SK-N-MC (cell line): ENCODE data around the gene ZDHHC5.
A peak's percentile ranks its signal among the peaks of the same experiment; 100 is the strongest.

ENCODE experiments used
- DNase-seq: peaks from one replicate; pipeline ENCODE4 v3.0.0-alpha.2; 2011; ENCODE audit warnings: low read depth, low spot score
- H3K27ac ChIP-seq: fragments of 200-600 bp; sonication (generic); 2 replicates; pipeline ENCODE4 v1.5.1; 2016; ENCODE audit warnings: mixed run types
- H3K36me3 ChIP-seq: fragments of 200-600 bp; sonication (generic); 2 replicates; pipeline ENCODE4 v1.6.1; 2017; ENCODE audit warnings: antibody characterized with exemption, low read length, mixed read lengths; ENCODE audit not compliant: insufficient read depth
- H3K4me3 ChIP-seq: fragments of 200-600 bp; sonication (generic); 2 replicates; pipeline ENCODE4 v1.5.1; 2016
- H3K9ac ChIP-seq: fragments of 200-600 bp; sonication (generic); 2 replicates; pipeline ENCODE4 v1.8.0; 2017; ENCODE audit warnings: mixed run types, mixed read lengths; ENCODE audit not compliant: insufficient read length
- H3K9me3 ChIP-seq: fragments of 200-600 bp; sonication (generic); 2 replicates; pipeline ENCODE4 v1.6.1; 2017; ENCODE audit warnings: low read depth, mild to moderate bottlenecking, antibody characterized with exemption, low read length, moderate library complexity, mixed read lengths
- EZH2 ChIP-seq: fragments of 200-600 bp; sonication (generic); IDR thresholded peaks from one replicate; pipeline ENCODE4 v1.6.1; 2017; ENCODE audit warnings: antibody characterized with exemption
- FOXP2 ChIP-seq: optimal IDR thresholded peaks from 2 replicates; pipeline ENCODE3; 2011; ENCODE audit warnings: mild to moderate bottlenecking, moderate library complexity; ENCODE audit not compliant: insufficient read depth; ENCODE audit errors: extremely low read length, control extremely low read depth
- POLR2AphosphoS5 ChIP-seq: IDR thresholded peaks from 2 replicates; pipeline ENCODE4 v1.6.1; 2012; ENCODE audit warnings: mild to moderate bottlenecking, low read depth, low read length, borderline replicate concordance

ZDHHC5 gene

GRCh38 chr11:57641011-57641807, 26.7 kb upstream of the ZDHHC5 start:
- TF ChIP-seq POLR2AphosphoS5 (no peak; the same call in none of the 2 replicates), EZH2 (no peak)

DNA sequence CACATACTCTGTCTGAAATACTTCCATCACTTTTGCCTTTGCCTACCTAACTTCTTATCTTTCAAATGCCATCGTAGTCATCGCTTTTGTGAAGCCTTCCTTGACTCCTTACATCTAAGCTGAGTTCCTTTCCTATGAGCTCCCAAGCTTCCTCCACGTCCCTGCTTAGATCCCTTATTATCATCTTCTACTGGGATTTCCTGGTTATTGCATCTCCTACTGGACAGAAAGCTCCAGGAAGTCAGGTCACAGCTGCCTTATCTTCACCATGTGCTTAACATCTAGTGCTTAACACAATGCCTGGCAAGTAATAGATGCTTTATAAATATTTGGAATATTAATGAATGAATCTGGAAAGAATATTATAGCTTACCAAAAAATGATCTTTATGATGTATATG, 24.1 kb upstream of the ZDHHC5 start:
- Histone ChIP-seq H3K4me3 (no peak overlapping the region), H3K9me3 (no peaks in the 10 kb centered on the region), H3K27ac (peak overlapping the region; percentile 58), H3K36me3 (0 out of 2 replicates have a peak, but pooled peaks cover 3% of the 10 kb centered on the region), H3K9ac (no peak overlapping the region)
- no peak for DNase-seq
- TF ChIP-seq POLR2AphosphoS5 (0 out of 2 replicates have a peak, but pooled peaks have one; percentile 10), FOXP2 (no peak), EZH2 (no peak)

More at GRCh38 chr11:57641011-57641807, 26.7 kb upstream of the ZDHHC5 start:
- Histone ChIP-seq H3K9me3 (no peaks in the 10 kb centered on the region), H3K36me3 (0 out of 2 replicates have a peak, but pooled peaks cover 3% of the 10 kb centered on the region), H3K4me3 (no peak overlapping the region), H3K9ac (no peak overlapping the region), H3K27ac (peak overlapping the region; percentile 92)
- peak; percentile 59 for DNase-seq

- H3K9ac ChIP-seq: no peak overlapping the region
- peak; percentile 78 for TF ChIP-seq POLR2AphosphoS5
- no peak for TF ChIP-seq FOXP2
- peak; percentile 66 for DNase-seq
- peak overlapping the region; percentile 20; the same call in 1 of the 2 replicates for H3K4me3 ChIP-seq
- peak overlapping the region; percentile 63 for H3K27ac ChIP-seq
- no peaks in the 10 kb centered on the region for H3K9me3 ChIP-seq
- 0 out of 2 replicates have a peak, but pooled peaks cover 3% of the 10 kb centered on the region for H3K36me3 ChIP-seq
Measured at GRCh38 chr11:57644748-57645688, 22.9 kb upstream of the ZDHHC5 start.

GRCh38 chr11:57645689-57646085, 22.2 kb upstream of the ZDHHC5 start:
- no peak overlapping the region for H3K9ac ChIP-seq
- no peaks in the 10 kb centered on the region for H3K9me3 ChIP-seq
- H3K36me3 ChIP-seq: no peaks in the 10 kb centered on the region
- TF ChIP-seq EZH2 (no peak), POLR2AphosphoS5 (peak; percentile 49), FOXP2 (no peak)
- H3K4me3 ChIP-seq: peak overlapping the region; percentile 20; the same call in 1 of the 2 replicates
- no peak for DNase-seq
- no peak overlapping the region for H3K27ac ChIP-seq

DNA sequence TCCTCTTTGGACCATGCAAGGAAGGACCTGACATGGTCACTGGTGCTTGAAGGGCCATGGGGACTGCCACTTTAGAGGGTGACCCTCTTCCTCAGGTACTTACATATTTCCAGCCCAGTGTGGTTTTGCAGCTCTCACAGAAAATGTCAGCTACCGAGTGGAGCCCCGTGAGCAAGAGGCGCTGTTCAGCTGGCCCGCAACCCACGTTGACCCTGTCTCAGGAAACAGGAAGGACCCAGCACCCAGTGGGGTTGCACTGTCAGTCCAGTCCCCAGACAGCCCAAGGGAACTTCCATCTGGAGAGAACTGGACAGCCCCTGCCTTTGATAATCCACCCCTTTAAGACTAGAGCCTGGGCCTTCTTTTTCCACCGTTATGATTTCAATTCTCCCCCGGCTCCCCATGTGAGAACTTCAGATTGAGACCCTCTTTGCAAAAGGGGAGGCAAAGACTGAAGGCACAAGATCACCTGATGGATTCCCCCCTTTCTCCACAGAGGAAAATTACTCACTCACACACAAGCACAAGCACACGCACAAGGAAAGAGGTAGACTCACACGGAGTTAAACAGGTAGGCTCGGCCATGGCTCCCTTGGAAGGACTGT, 21.6 kb upstream of the ZDHHC5 start:
- Histone ChIP-seq H3K9ac (no peak overlapping the region), H3K9me3 (no peaks in the 10 kb centered on the region), H3K4me3 (no peak overlapping the region), H3K36me3 (no peaks in the 10 kb centered on the region), H3K27ac (no peak overlapping the region)
- TF ChIP-seq FOXP2: no peak
- TF ChIP-seq POLR2AphosphoS5: no peak
- no peak for TF ChIP-seq EZH2
- DNase-seq: no peak

DNA sequence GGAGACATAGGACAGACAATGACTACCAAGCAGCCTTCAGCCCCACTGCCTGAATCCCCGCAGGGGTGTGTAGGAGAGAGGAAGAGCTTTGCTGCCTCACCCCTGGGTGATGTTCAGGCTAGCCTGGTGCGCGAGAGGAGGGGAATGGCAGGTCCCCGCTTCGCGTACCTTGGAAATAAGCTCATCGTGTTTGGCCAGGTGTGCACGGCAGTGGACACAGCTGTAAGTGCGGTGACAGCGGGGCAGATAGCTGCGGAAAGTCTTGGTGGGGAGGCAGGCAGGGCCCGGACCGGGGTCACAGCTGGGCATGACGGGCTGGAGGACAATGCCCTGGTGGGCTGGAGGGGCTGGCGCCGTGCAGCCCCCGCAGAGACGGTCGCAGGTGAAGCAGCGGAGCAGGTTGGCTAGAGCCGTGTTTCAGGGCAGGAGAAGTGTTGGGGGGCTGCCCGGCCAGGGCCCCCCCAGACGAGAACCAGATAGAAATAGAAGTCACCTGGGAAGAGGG, 21.1 kb upstream of the ZDHHC5 start:
- TF ChIP-seq EZH2 (no peak), POLR2AphosphoS5 (peak; percentile 50; the same call in 1 of the 2 replicates), FOXP2 (no peak)
- H3K36me3 ChIP-seq: no peaks in the 10 kb centered on the region
- H3K9ac ChIP-seq: no peak overlapping the region
- H3K27ac ChIP-seq: no peak overlapping the region
- H3K4me3 ChIP-seq: peak overlapping the region; percentile 31; the same call in 1 of the 2 replicates
- no peaks in the 10 kb centered on the region for H3K9me3 ChIP-seq
- no peak for DNase-seq

DNA sequence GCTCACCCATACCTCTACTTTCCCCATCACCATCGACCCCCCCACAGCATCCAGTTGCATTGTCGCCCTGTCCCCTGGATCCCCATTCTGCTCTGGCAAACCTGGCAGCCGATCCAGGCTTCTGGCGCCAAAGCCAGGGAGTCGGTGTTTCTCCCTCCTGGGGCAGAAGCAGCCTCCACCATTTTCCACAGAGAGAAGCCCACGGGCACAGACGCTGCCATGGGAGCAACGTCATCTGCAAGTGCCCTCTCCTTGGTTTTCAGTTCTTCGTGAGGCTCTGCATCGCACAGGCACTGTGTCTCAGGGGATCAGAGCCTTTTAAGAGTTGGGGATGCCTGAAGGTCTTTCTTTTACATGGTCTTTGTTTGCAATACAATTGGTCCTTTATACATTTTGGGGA, 20.5 kb upstream of the ZDHHC5 start:
- H3K9ac ChIP-seq: no peak overlapping the region
- H3K36me3 ChIP-seq: no peaks in the 10 kb centered on the region
- no peaks in the 10 kb centered on the region for H3K9me3 ChIP-seq
- H3K4me3 ChIP-seq: peak overlapping the region; percentile 31
- TF ChIP-seq FOXP2 (no peak), EZH2 (no peak), POLR2AphosphoS5 (no peak; the same call in 1 of the 2 replicates)
- DNase-seq: no peak
- H3K27ac ChIP-seq: no peak overlapping the region

- no peak overlapping the region for H3K9ac ChIP-seq
Measured at GRCh38 chr11:57647960-57648800, 19.7 kb upstream of the ZDHHC5 start.

More at GRCh38 chr11:57647960-57648800, 19.7 kb upstream of the ZDHHC5 start:
- H3K4me3 ChIP-seq: peak overlapping the region; percentile 47
- no peaks in the 10 kb centered on the region for H3K36me3 ChIP-seq
- no peak for TF ChIP-seq FOXP2
- no peak; the same call in 1 of the 2 replicates for TF ChIP-seq POLR2AphosphoS5
- TF ChIP-seq EZH2: no peak
- H3K27ac ChIP-seq: no peak overlapping the region
- DNase-seq: no peak
- H3K9me3 ChIP-seq: no peaks in the 10 kb centered on the region
